Measurements from ENCODE around the gene HLA-DQA2.
"Not testable (repeated sequence)": the region's sequence is repeated elsewhere in the genome, so short reads cannot be mapped to it uniquely, and the experiment has no call there.

The HLA-DQA2 gene

DNA sequence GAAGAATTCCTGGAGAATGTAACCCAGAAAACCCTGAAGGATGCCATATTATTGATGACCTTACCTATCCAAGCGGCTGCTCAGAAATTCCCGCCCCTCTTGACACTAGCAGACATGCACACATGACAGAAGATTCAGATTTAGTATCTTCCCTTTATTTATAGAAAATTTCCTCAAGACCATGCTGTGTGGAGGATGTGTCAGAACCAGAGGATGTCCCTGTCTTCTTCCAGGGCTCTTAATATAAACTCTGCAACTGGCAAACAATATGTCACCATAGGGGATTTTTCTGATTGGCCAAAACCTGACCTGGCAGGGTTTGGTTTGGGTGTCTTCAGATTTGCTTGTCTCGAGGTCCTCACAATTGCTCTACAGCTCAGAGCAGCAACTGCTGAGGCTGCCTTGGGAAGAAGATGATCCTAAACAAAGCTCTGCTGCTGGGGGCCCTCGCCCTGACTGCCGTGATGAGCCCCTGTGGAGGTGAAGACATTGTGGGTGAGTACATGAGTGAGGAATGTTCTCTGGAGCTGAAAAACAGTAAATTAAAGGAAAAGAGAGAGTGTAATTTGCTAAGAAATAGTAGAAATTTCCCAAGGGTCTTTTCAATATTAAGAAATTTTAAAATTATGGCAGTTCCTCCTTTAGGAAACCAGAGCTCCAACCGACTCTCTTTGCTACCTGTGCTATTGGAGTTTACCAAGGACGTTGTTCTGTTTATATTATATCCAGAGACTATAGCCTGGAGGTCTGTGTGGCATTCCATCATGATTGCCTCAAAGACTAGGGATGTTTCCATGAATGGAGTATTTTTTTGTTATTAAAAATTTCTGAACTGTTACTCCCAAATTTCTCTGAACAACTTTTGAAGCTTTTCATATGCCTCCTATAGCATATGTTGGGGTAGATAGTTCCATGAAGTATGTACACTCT lies at the start of gene HLA-DQA2:
Gene HLA-DQA2 (plus strand): TSS at position 361 of the 930 bp plus-strand sequence. CDS start 53 bp downstream, at position 414.
- no peak for DNase-seq

- DNase-seq: no peak
Measured at GRCh38 chr6:32692019-32692418, 49.2 kb upstream of the HLA-DQA2 start.

GRCh38 chr6:32697031-32697430 lies 44.2 kb upstream of the HLA-DQA2 start:
- no peak for DNase-seq

- DNase-seq: no peak
Measured at GRCh38 chr6:32700391-32701040, 40.7 kb upstream of the HLA-DQA2 start.

GRCh38 chr6:32703347-32703746 lies 37.8 kb upstream of the HLA-DQA2 start:
- DNase-seq: no peak

GRCh38 chr6:32705164-32705563 lies 36.0 kb upstream of the HLA-DQA2 start:
- not testable (repeated sequence) for DNase-seq

DNA sequence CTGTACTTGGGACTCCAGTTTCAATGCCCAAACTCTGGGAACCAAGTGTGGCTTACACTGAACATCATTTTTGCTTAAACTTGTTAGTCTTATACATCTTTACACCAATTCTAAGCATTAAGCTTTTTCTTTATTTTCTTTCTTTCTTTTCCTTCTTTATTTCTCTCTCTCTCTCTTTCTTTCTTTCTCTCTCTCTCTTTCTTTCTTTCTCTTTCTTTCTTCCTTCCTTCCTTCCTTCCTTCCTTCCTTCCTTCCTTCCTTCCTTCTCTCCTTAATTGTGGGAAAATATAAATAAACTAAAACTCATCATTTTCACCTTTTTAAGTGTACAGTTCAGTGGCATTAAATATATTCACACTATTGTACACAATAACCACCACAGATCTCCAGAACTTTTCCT lies 31.6 kb upstream of the HLA-DQA2 start:
- DNase-seq: no peak

DNA sequence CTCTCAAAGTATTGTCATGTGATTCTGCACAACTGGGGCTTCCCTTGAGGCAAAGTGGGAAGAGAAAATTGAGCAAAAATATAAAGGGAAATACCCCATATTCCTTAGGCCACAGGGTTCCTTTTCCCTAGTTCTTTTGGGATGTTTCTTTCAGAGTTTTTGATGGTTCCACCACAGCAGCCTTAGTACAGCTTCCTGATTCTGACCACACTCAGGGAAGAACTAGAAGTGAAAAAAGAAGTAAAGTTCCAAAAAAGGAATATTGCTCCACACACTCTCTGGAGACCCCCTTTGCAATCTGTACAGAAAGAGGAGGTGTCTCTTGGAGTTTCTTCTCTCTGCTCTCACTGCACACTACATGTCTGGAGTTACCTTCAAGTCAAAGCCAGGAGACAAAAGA lies 27.9 kb upstream of the HLA-DQA2 start:
- no peak for DNase-seq

GRCh38 chr6:32716396-32716795 lies 24.8 kb upstream of the HLA-DQA2 start:
- no peak for DNase-seq

DNA sequence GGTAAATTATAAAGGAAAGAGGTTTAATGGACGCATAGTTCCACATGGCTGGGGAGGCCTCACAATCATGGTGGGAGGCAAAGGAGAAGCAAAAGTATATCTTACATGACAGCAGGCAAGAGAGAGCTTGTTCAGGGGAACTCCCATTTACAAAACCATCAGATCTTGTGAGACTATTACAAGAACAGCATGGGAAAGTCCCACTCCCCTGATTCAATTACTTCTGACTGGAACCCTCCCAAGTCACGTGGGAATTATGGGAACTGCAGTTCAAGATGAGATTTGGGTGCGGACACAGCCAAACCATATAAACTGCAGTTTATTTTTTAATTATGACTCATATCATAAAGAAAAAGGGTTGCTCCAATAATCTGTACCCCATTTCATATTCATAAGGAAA lies 22.3 kb upstream of the HLA-DQA2 start:
- DNase-seq: no peak

- no peak for DNase-seq
Measured at GRCh38 chr6:32738126-32738525, 3.1 kb upstream of the HLA-DQA2 start.

DNA sequence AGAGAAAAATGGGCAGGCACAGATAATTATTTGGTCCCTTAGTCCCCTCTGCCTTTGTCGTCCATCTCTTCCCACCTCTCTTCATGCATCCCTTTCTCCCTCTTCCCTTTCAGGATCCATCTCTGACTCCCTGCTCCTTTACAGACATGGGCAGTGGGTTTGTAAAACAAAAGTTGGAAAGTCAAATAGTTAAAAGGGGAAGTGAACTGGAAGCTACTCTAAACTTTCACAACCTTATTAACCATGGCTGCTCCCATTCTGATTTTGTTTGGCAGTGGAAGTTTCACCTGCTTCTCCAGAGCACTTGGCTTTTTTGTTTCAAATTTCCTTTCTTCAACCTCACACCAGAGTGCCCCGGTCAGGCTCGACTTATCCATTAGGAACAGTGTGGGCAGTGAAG lies 1.2 kb downstream of the HLA-DQA2 start:
- no peak for DNase-seq

- DNase-seq: no peak
Measured at GRCh38 chr6:32744776-32745175, 3.6 kb downstream of the HLA-DQA2 start.

DNA sequence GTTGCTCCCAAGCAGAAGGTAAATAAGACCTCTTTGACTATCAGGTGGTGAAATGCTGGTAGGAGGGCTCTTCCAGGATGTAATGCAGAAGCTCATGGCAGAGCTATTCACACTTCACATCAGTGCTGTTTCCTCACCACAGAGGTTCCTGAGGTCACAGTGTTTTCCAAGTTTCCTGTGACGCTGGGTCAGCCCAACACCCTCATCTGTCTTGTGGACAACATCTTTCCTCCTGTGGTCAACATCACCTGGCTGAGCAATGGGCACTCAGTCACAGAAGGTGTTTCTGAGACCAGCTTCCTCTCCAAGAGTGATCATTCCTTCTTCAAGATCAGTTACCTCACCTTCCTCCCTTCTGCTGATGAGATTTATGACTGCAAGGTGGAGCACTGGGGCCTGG lies 4.5 kb downstream of the HLA-DQA2 start:
- DNase-seq: not testable (repeated sequence)

- DNase-seq: no peak
Measured at GRCh38 chr6:32752580-32752979, 11.4 kb downstream of the HLA-DQA2 start.

DNA sequence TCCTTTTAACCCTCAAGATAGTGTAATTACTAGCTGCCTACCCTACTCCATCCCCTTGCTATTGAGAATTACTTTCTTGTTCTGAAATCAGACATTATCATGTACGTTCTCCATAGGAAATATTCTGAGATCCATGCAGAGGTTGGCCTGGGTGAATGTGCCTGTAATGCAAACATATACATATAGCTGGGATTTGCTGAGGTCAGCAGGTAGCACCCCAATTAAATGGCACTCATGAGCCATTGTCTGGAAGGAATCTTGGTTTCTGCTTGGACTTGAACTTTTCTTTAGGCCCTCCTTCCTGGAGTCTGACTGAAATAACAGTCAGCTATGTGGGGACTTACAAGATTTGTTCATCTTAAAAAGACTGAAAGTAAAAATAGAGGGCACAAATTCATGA lies 18.5 kb downstream of the HLA-DQA2 start:
- DNase-seq: no peak

DNA sequence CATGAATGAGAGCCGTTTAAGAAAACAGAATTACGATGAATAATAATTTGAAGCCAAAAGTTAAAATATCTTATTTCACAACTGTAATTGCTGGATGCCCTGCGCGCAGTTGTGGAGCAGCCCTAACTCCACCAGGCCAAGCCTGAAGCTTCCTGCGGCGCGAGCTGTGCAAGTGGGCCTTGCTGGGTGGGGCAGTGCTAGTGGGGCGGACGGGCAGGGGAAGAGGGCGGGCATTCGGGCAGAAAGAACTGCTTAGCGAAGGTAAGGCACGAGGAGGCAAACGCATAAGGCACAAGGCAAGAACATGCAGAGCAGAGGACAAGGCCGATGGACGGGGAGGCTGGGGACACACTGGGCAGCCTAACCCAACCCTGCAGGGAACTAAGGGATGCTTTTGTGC lies 19.9 kb downstream of the HLA-DQA2 start:
- DNase-seq: no peak

- DNase-seq: no peak
Measured at GRCh38 chr6:32761548-32761947, 20.4 kb downstream of the HLA-DQA2 start.

GRCh38 chr6:32763421-32763820 lies 22.2 kb downstream of the HLA-DQA2 start, which contains the start of gene HLA-DQB2:
Gene HLA-DQB2 (minus strand): TSS chr6:32763532. CDS start chr6:32763470, 62 bp downstream.
- DNase-seq: no peak

DNA sequence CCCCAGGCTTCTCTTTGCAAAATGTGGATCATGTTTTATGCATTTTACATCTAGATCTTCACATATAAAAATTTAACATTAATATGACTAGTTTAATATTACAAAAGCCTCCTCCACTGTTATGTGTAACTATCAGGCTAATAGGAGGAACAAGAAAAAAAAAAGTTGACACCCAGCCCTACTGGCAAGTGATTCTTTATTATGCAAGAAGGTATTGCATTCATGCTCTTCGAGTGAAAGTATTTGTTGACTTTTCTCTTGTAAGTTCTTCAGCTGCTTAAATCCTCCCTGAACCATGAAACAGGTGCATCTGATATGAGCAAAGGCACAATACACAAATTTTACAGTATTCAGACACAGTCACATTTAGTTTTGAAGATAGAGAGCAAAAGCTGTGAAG lies 22.9 kb downstream of the HLA-DQA2 start:
- DNase-seq: no peak

DNA sequence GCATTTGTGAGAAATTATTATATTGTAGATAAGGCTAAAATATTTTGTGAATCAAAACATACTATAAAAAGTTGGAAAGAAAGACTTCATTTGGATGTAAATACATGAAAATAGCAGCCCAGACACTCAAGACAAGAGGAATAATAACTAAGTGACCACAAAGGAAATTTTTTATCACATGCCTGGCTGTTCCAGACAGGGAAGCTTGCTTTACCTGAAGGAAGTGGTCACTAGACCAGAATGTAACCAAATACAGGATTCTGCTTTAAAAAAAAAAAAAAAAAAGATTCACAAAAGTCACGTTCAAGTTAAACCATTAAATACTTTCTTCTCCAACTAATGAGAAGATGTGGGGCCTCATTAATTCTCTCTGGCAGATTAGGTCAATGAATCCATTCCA lies 31.5 kb downstream of the HLA-DQA2 start:
- DNase-seq: no peak

- DNase-seq: no peak
Measured at GRCh38 chr6:32774426-32774825, 33.2 kb downstream of the HLA-DQA2 start.

DNA sequence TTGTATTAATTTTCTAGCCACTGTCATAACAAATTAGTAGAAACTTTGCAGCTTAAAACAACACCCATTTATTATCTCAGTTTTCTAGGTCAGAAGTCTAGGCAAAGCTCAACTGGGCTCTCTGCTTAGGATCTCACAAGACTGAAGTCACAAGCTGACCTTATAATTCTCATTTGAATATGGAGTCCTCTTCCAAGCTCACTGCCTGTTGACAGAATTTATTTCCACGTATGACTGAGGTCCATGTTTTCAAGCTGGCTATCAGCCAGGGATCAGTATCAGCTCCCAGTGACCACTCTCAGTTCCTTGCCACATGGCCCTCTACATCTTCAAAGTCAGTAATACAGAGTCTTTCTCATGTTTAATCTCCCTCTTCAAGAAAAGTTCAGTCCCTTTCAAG lies 33.9 kb downstream of the HLA-DQA2 start:
- DNase-seq: no peak

DNA sequence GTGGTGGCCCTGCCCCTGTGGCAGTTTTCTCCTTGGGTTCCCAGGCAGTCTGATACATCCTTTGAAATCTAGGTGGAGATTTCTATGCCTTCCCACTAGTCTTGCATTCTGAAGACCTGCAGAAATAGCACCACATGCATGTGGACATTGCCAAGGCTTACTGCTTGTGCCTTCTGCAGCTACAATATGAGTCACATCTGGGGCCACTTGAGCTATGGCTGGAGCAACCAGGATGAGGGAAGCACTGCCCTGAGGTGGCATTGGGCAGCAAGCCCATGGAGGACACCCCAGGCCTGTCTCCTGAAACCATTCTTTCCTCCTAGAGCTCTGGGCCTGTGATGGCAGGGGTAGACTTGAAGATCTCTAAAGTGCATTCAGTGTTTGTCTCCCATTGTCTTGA lies 37.8 kb downstream of the HLA-DQA2 start:
- DNase-seq: no peak

Data from NCI-H1417 treated with DMSO at 0.1 percent for 48 hours (cell line).